Endodermal cell (in vitro differentiated cells): ENCODE results near the gene DIPK1C. TPM values are rescaled to one million over a fixed set of nuclear protein-coding genes. Genes with fewer than 3 reads are reported as not detected.

ENCODE experiments used
- DNase-seq: peaks from one replicate; pipeline ENCODE4 v3.0.0-alpha.2; 2017
- H3K27ac ChIP-seq: 2 replicates; pipeline ENCODE4 v1.5.1; 2013; ENCODE audit warnings: mild to moderate bottlenecking, low read depth, low read length, moderate library complexity
- H3K27me3 ChIP-seq: 2 replicates; pipeline ENCODE4 v1.6.1; 2013; ENCODE audit warnings: mild to moderate bottlenecking, low read length, moderate library complexity; ENCODE audit not compliant: insufficient read depth, control insufficient read depth, poor library complexity, severe bottlenecking
- H3K36me3 ChIP-seq: 2 replicates; pipeline ENCODE4 v1.7.0; 2013; ENCODE audit warnings: mild to moderate bottlenecking, low read length, moderate library complexity; ENCODE audit not compliant: control insufficient read depth, insufficient read depth
- H3K4me1 ChIP-seq: one replicate; pipeline ENCODE4 v1.7.0; 2013; ENCODE audit warnings: low read length; ENCODE audit not compliant: control insufficient read depth, insufficient read depth
- H3K4me3 ChIP-seq: 2 replicates; pipeline ENCODE4 v1.5.1; 2013; ENCODE audit warnings: mild to moderate bottlenecking, low read length, moderate library complexity
- H3K9ac ChIP-seq: 2 replicates; pipeline ENCODE4 v1.6.1; 2013; ENCODE audit warnings: mild to moderate bottlenecking, low read length, moderate library complexity; ENCODE audit not compliant: poor library complexity, severe bottlenecking; ENCODE audit errors: extremely low read depth
- H3K9me3 ChIP-seq: 2 replicates; pipeline ENCODE4 v1.6.1; 2013; ENCODE audit warnings: mild to moderate bottlenecking, low read length, moderate library complexity; ENCODE audit not compliant: control insufficient read depth
- H3K27ac Mint-ChIP-seq: 2 replicates; pipeline ENCODE4 v1.8.0; 2020; ENCODE audit warnings: mixed read lengths
- H3K27me3 Mint-ChIP-seq: 2 replicates; pipeline ENCODE4 v1.8.0; 2021; ENCODE audit warnings: mild to moderate bottlenecking, mixed read lengths; ENCODE audit not compliant: insufficient read depth
- H3K36me3 Mint-ChIP-seq: 2 replicates; pipeline ENCODE4 v1.8.0; 2020; ENCODE audit warnings: low read depth, mixed read lengths
- H3K4me1 Mint-ChIP-seq: 2 replicates; pipeline ENCODE4 v1.8.0; 2020; ENCODE audit warnings: mixed read lengths
- H3K4me3 Mint-ChIP-seq: 2 replicates; pipeline ENCODE4 v1.8.0; 2020; ENCODE audit warnings: mild to moderate bottlenecking, moderate library complexity, mixed read lengths
- H3K9me3 Mint-ChIP-seq: 2 replicates; pipeline ENCODE4 v1.8.0; 2020; ENCODE audit warnings: mild to moderate bottlenecking, mixed read lengths
- CTCF ChIP-seq: fragments of 200-600 bp; sonication (generic); conservative IDR thresholded peaks from 2 replicates; pipeline ENCODE4 v1.5.0; 2021; ENCODE audit warnings: antibody characterized with exemption, mild to moderate bottlenecking
- WGBS, 2 experiments: methylation state at CpG; one replicate each; pipeline versions ENCODE4 v1.1.5 to v1.1.7; 2013; ENCODE audit warnings: missing lambda C conversion rate in 2 of 2, mixed read lengths in 1 of 2; ENCODE audit not compliant: insufficient coverage in 1 of 2, insufficient read length in 1 of 2; 5-methylcytosine and 5-hydroxymethylcytosine counted together
- total RNA-seq, 2 donors: library from RNA; stranded (reverse); fragmentation: NEBNext Ultra II Directional in 1 of 2; extraction: Animal tissue kit (Norgen Biotek cat#: 25700) in 1 of 2; gene quantifications; 2 replicates in 1 of 2; 3 replicates in 1 of 2; pipeline ENCODE4 v1.2.1, GENCODE V29; 2021

The DIPK1C gene
- total RNA-seq, 2 donors from 2014 or later: 0.13 TPM; not detected in 1

- no peak for DNase-seq
- Mint-ChIP-seq H3K27ac (no peak overlapping the region), H3K36me3 (no peaks in the 10 kb centered on the region), H3K27me3 (peaks cover 2% of the 10 kb centered on the region), H3K4me1 (peaks cover 11% of the 10 kb centered on the region), H3K4me3 (no peak overlapping the region), H3K9me3 (peaks cover 3% of the 10 kb centered on the region)
- no peaks in the 10 kb centered on the region for H3K36me3 ChIP-seq
- no peak for TF ChIP-seq CTCF
- H3K4me3 ChIP-seq: no peak overlapping the region
- H3K27me3 ChIP-seq: no peaks in the 10 kb centered on the region
- no peak overlapping the region for H3K9ac ChIP-seq
- H3K9me3 ChIP-seq: no peaks in the 10 kb centered on the region
- no peaks in the 10 kb centered on the region for H3K4me1 ChIP-seq
- 78 to 88% methylated on average over 4 to 5 of the region's 5 CpGs for WGBS, 2 experiments
- H3K27ac ChIP-seq: no peak overlapping the region
Measured at GRCh38 chr18:74430231-74430630, 26.9 kb downstream of the DIPK1C start.

GRCh38 chr18:74429096-74429495 is 28.0 kb downstream of the DIPK1C start:
- H3K36me3 Mint-ChIP-seq: no peaks in the 10 kb centered on the region
- H3K4me1 ChIP-seq: no peaks in the 10 kb centered on the region
- H3K27ac ChIP-seq: no peak overlapping the region
- no peak overlapping the region for H3K4me3 ChIP-seq
- H3K36me3 ChIP-seq: no peaks in the 10 kb centered on the region
- H3K27ac Mint-ChIP-seq: no peak overlapping the region
- peaks cover 17% of the 10 kb centered on the region for H3K4me1 Mint-ChIP-seq
- H3K9me3 Mint-ChIP-seq: peaks cover 6% of the 10 kb centered on the region
- DNase-seq: no peak
- H3K9ac ChIP-seq: no peak overlapping the region
- WGBS, 2 experiments: 84 to 88% methylated on average over 4 to 7 of the region's 7 CpGs
- H3K4me3 Mint-ChIP-seq: no peak overlapping the region
- TF ChIP-seq CTCF: no peak
- H3K27me3 ChIP-seq: no peaks in the 10 kb centered on the region
- H3K9me3 ChIP-seq: no peaks in the 10 kb centered on the region
- peaks cover 2% of the 10 kb centered on the region for H3K27me3 Mint-ChIP-seq

- Mint-ChIP-seq H3K27me3 (peaks cover 2% of the 10 kb centered on the region), H3K4me1 (peaks cover 18% of the 10 kb centered on the region), H3K36me3 (no peaks in the 10 kb centered on the region), H3K4me3 (no peak overlapping the region), H3K27ac (no peak overlapping the region), H3K9me3 (peaks cover 6% of the 10 kb centered on the region)
- H3K27ac ChIP-seq: no peak overlapping the region
- no peaks in the 10 kb centered on the region for H3K9me3 ChIP-seq
- H3K9ac ChIP-seq: no peak overlapping the region
- H3K4me3 ChIP-seq: no peak overlapping the region
- no peaks in the 10 kb centered on the region for H3K27me3 ChIP-seq
- DNase-seq: no peak
- 96 to 97% methylated on average over 22 to 24 of the region's 24 CpGs for WGBS, 2 experiments
- TF ChIP-seq CTCF: no peak
- no peaks in the 10 kb centered on the region for H3K36me3 ChIP-seq
- H3K4me1 ChIP-seq: no peaks in the 10 kb centered on the region
Measured at GRCh38 chr18:74427442-74428112, 29.5 kb downstream of the DIPK1C start.
